ENCODE results near the gene ZDHHC21.

The ZDHHC21 gene

DNA sequence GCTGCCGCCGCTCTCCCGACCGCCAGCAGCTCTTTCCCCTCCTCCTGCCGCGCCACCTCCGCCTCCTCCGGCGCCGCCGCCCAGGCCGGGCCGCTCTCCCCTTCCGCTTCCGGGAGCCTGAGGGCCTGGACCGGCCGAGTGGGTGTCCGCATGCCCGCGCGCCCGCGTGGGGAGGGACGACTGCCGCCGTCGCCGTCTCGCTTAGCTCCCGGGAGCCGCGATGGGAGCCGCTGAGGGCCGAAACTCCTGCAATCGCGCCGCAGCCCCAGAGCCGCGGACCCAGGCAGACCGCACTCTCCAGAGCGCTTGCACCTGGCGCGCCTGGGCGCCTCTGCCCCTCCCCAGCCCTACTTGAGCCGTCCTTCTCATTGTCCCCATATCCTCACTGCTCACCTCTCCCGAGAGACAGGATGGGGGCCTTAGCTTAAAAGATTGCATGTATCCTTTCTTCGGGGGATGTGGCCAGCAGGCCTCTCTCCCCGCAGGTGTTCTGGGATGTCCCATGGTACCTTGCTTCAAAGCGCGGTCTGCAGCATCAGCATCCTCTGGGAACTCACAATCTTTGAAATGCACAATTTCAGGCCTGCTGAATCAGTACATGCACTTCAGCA, at the start of gene ZDHHC21:
TSS of gene ZDHHC21 (minus strand) at position 182 of the 611 bp plus-strand sequence. CDS start 19,092 bp downstream, outside the sequence.
- Histone ChIP-seq H3K9ac (ENCODE audit: low read length) (peak within 1 kb of the TSS; percentile 88), H3K27me3 (ENCODE audit: insufficient read depth, low read length) (no peaks in the 10 kb centered on the region), H3K4me3 (ENCODE audit: low read depth, low read length, poor library complexity, severe bottlenecking) (peak within 1 kb of the TSS; percentile 85), H4K20me1 (ENCODE audit: insufficient read depth, low read length) (no peaks in the 10 kb centered on the region), H3K4me2 (ENCODE audit: low read length) (peak within 1 kb of the TSS; percentile 95), H3K9me2 (ENCODE audit: low read depth, low read length) (no peaks in the 10 kb centered on the region), H3K36me3 (ENCODE audit: insufficient read depth, low read length) (peaks cover 13% of the 10 kb centered on the region; the same call in 1 of the 2 replicates), H3K9me3 (ENCODE audit: low read length) (no peaks in the 10 kb centered on the region), H3F3A (ENCODE audit: insufficient read depth, low read length) (no peaks in the 10 kb centered on the region), H3K27ac (ENCODE audit: low read depth, low read length, poor library complexity, severe bottlenecking) (no peak within 1 kb of the TSS), H3K4me1 (ENCODE audit: insufficient read depth, low read length, severe bottlenecking) (peaks cover 48% of the 10 kb centered on the region), H2AFZ (ENCODE audit: low read length) (peak within 1 kb of the TSS; percentile 94), H3K79me2 (ENCODE audit: insufficient read depth, low read length) (peaks cover 13% of the 10 kb centered on the region; the same call in 1 of the 2 replicates)
- TF ChIP-seq EZH2 (IDR thresholded peaks at IDR 0.05; ENCODE audit: borderline replicate concordance, low read length) (no peak), CTCF (IDR thresholded peaks at IDR 0.05; ENCODE audit: low read length) (no peak)

DNA sequence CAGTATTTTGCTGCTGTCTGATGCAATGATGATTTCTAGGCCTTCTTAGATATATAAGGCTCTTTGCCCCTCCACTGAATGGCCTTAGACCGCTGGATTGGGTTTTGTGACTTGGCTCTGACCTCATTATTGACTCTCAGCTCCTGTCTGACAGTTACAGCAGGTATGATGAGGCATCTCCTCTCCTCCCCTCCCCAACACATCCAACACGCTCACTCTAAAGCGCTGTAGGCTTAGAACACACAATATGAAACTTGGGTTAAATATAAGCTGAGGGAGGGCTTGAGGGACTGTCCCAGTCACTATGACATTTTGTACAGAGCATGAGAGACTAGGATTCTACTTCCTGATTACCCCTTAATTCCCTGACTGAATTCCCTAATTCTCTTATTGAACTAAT, 48.1 kb upstream of the ZDHHC21 start:
- no peak overlapping the region for H3K9ac ChIP-seq (ENCODE audit: low read length)
- H3K9me2 ChIP-seq (ENCODE audit: low read depth, low read length) = no peaks in the 10 kb centered on the region

DNA sequence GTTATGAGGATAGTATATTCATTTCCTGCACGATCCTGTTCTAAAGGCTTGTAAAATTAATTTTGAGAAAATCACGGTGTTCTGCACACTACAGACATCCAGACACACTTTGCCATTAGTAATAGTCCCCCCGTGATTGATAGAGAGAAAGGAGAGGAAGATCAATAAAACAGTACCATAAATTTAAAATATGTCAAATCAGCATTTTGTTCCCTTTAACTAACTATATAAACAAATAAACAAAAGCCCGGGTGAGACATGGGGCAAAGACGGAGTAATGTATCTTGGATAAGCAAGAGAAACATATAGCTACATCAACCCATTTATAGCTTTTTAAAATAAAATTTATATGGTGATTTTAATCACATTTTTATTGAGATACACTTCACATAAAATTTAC, 39.9 kb upstream of the ZDHHC21 start:
- H3K27me3 ChIP-seq (ENCODE audit: insufficient read depth, low read length) = no peaks in the 10 kb centered on the region
- no peaks in the 10 kb centered on the region for H3K79me2 ChIP-seq (ENCODE audit: insufficient read depth, low read length)
- H4K20me1 ChIP-seq (ENCODE audit: insufficient read depth, low read length) = no peaks in the 10 kb centered on the region
- no peak overlapping the region for H2AFZ ChIP-seq (ENCODE audit: low read length)
- no peak overlapping the region for H3K9ac ChIP-seq (ENCODE audit: low read length)
- no peak overlapping the region for H3K4me2 ChIP-seq (ENCODE audit: low read length)
- no peak overlapping the region for H3K27ac ChIP-seq (ENCODE audit: low read depth, low read length, poor library complexity, severe bottlenecking)
- H3F3A ChIP-seq (ENCODE audit: insufficient read depth, low read length) = no peaks in the 10 kb centered on the region
- no peaks in the 10 kb centered on the region for H3K4me1 ChIP-seq (ENCODE audit: insufficient read depth, low read length, severe bottlenecking)
- H3K9me3 ChIP-seq (ENCODE audit: low read length) = no peaks in the 10 kb centered on the region
- no peaks in the 10 kb centered on the region for H3K36me3 ChIP-seq (ENCODE audit: insufficient read depth, low read length)
- TF ChIP-seq EZH2 (IDR thresholded peaks at IDR 0.05; ENCODE audit: borderline replicate concordance, low read length) (no peak), CTCF (IDR thresholded peaks at IDR 0.05; ENCODE audit: low read length) (no peak)
- no peaks in the 10 kb centered on the region for H3K9me2 ChIP-seq (ENCODE audit: low read depth, low read length)
- H3K4me3 ChIP-seq (ENCODE audit: low read depth, low read length, poor library complexity, severe bottlenecking) = no peak overlapping the region

More for the DNA sequence above, 48.1 kb upstream of the ZDHHC21 start:
- Histone ChIP-seq H3K79me2 (ENCODE audit: insufficient read depth, low read length) (no peaks in the 10 kb centered on the region), H4K20me1 (ENCODE audit: insufficient read depth, low read length) (no peaks in the 10 kb centered on the region), H3K9me3 (ENCODE audit: low read length) (no peaks in the 10 kb centered on the region), H3K27me3 (ENCODE audit: insufficient read depth, low read length) (no peaks in the 10 kb centered on the region), H3K4me1 (ENCODE audit: insufficient read depth, low read length, severe bottlenecking) (no peaks in the 10 kb centered on the region), H3K4me3 (ENCODE audit: low read depth, low read length, poor library complexity, severe bottlenecking) (no peak overlapping the region), H3F3A (ENCODE audit: insufficient read depth, low read length) (no peaks in the 10 kb centered on the region), H3K36me3 (ENCODE audit: insufficient read depth, low read length) (no peaks in the 10 kb centered on the region), H3K4me2 (ENCODE audit: low read length) (no peak overlapping the region), H3K27ac (ENCODE audit: low read depth, low read length, poor library complexity, severe bottlenecking) (no peak overlapping the region), H2AFZ (ENCODE audit: low read length) (no peak overlapping the region)
- no peak for TF ChIP-seq CTCF (IDR thresholded peaks at IDR 0.05; ENCODE audit: low read length)
- TF ChIP-seq EZH2 (IDR thresholded peaks at IDR 0.05; ENCODE audit: borderline replicate concordance, low read length) = no peak
